GM18505 (cell line): ENCODE results near the gene PACS2.

ENCODE experiments used
- ATAC-seq: cut with Tn5 transposase; IDR thresholded peaks from one replicate; pipeline ENCODE4 v1.9.1; 2021; ENCODE audit not compliant: unreplicated experiment
- POLR2A ChIP-seq: IDR thresholded peaks from 4 replicates; pipeline ENCODE4 v1.6.1; 2011; ENCODE audit warnings: borderline replicate concordance; ENCODE audit not compliant: insufficient read depth, insufficient read length; ENCODE audit errors: extremely low read depth

The PACS2 gene

DNA sequence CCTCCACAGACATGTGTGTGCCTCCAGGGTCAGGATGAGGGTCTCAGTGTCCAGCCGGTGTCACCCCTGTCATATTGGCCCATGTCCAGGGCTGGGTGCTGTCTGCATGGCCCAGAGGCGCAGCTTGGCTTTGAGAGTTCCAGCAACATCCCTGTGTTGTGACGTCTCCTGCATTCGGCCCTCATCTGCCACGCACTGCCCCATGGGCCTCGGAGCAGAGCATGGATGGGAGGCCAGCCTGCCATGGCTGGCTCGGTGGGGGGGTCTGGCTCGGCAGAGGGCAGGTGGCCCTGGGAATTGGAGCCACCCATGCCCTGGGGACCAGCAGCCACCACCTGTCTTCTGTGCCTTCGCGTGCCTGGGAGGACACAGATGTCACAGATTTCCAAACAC lies 73.0 kb downstream of the PACS2 start:
- ATAC-seq, result no peak
- TF ChIP-seq POLR2A, result no peak

DNA sequence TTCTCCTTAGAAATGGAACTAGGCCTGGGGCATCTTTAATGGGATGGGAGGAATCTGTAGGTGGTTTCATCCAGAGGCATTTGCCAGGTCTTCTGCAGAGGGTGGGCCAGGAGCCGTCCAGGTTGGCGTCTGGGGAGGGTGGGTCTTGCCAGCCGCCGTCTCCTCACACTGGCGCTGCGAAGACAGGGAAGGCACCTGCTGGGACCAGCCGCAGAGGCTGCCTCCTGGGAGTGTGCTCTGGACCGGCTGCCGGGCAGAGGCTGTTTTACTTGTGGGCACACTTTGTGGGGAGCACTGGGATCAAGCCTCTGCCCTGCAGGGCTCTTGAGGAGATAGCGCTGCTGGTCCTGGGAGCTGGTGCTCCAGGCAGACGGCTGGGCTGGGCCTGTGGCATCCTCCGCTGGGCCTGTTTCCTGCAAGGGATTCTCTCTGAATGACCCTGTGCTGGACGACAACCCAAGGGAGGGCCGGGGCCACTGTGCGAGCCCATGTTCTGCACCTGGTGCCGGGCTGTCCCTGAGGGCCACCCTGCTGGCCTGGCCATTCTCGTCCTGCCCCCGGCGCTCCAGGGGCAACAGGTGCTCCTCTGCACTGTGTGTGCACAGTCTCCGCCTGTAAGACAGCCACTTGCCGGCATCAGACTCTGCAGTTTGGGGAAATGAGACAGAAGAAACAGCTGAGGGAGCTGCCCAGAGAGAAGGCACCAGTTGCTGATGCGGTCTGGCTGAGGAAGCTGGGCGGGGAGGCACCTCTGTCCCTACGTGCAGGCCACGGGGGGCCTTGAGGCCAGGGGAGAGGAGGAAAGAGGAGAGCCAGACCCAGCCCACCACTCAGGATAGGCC lies 73.8 kb downstream of the PACS2 start:
- no peak for ATAC-seq
- TF ChIP-seq POLR2A, result no peak

DNA sequence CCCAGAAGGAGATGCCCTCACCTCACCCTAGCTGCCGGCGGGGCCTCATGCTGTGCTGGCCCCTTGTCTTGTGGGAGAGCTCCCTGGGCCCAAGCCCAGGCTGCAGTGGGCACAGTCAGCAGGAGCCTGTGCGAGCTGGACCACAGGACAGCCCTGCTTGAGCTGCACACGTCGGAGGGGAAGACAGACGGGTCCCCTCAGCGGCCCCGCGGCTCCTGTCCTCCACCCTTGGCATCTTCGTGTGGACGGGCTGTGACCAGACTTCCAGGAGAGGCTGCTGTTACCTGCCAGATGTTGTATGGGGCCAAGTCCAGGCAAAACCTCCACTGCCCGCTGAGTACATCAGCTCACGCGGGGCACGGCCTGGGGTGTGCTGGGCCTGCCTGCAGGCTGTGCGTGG lies 74.4 kb downstream of the PACS2 start:
- ATAC-seq, result no peak
- no peak for TF ChIP-seq POLR2A

DNA sequence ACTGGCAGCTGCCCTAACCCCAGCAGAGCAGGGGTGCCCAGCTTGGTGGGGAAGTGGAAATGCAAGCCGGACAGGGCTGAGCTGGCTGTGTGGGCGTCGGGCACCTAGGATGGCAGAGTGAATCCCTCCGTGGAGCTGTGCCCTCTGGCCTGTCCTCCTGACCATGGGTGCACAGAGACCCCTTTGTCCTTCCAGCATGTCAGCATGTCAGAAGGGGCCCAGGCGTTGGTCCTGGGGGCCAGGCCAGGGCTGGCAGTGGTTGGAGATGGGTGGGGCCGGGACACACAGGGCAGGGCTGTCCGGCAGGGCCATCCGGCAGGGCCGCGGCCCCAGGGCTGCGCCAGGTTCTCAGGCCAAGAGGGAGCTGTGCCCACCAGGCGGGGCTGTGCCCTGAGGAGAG lies 75.0 kb downstream of the PACS2 start:
- no peak for ATAC-seq
- no peak for TF ChIP-seq POLR2A

GRCh38 chr14:105389976-105390848 lies 75.7 kb downstream of the PACS2 start:
- ATAC-seq, result no peak
- TF ChIP-seq POLR2A, result no peak

DNA sequence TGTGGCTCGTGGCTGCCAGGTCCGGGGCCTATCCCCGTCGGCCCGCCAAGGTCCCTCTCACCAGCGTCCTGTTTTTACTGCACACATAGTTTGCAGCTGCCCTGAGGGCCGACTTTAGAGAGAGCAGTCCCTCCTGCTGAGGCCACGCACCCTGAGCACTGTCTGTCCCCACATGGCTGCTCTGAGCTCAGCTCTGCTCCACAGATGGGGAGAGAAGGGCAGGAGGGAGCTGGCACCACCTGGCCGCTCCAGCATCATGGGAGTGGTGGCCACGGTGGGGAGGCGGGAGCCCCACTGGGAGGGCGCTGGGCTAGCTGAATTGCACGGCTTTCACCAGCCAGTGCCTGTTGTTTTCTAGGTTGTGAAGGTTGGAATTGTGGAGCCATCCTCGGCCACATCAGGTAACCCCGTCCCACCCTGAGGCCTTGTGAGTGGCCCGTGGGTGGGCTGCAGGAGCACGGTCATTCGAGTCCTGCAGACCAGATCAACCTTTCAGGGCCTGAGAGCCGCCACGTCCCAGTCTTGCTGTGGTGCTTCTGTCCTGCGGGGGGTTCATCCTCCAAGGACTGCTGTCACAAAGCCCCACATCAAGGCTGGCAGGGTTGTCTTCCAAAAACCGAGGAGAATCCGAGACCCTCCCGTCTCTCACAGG lies 76.4 kb downstream of the PACS2 start:
- no peak for TF ChIP-seq POLR2A
- no peak for ATAC-seq

- ATAC-seq, result no peak
- TF ChIP-seq POLR2A, result no peak
Measured at GRCh38 chr14:105391541-105391940, 77.0 kb downstream of the PACS2 start.

DNA sequence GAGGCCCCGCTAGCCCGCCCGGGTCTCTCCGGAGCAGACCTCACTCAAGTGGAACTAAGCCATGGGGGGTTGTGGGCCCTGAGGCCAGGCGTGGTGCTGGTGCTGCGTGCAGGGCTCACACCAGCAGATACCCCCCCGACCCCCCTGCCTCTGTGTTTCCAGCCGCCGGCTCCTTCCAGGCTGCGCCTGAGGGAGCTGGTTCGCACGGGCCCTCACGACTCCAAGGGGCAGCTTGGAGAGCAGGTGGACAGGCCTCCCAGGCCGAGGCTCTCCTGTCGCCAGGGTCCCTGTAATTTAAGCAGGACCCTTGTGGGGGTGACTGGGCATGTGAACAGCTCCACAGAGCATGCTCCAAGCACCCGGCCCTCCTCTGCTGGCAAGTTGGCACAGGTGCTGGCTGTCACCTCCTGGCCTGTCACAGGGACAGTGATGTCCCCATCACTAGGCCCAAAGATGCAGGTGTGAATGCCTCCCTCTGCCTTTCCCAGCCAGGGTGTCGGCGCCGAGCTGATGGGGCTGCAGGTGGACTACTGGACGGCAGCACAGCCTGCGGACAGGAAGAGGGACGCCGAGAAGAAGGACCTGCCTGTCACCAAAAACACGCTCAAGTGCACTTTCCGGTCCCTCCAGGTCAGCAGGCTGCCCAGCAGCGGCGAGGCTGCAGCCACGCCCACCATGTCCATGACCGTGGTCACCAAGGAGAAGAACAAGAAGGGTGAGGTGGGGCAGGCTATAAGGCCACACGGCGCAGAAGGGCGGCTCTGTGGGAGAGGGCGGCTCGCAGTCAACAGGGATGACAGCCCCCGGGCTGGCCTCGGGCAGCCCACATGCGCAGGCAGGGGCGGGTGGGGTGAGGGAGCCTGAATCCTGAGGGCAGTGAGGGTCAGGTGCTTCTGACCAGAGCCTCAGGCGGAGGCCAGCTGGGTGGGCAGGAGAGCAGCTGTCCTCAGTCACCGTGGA lies 77.9 kb downstream of the PACS2 start:
- no peak for ATAC-seq
- TF ChIP-seq POLR2A, result no peak

- no peak for TF ChIP-seq POLR2A
- ATAC-seq, result no peak
Measured at GRCh38 chr14:105393151-105393550, 78.6 kb downstream of the PACS2 start.

- no peak for TF ChIP-seq POLR2A
- ATAC-seq, result no peak
Measured at GRCh38 chr14:105394714-105395537, 80.4 kb downstream of the PACS2 start.

- no peak for TF ChIP-seq POLR2A
- no peak for ATAC-seq
Measured at GRCh38 chr14:105395538-105395854, 80.9 kb downstream of the PACS2 start.
